Measurements from ENCODE around the gene ITGB5. TPM values are rescaled to one million over a fixed set of nuclear protein-coding genes. Genes with fewer than 3 reads are reported as not detected.
"Not testable (repeated sequence)": the region's sequence is repeated elsewhere in the genome, so short reads cannot be mapped to it uniquely, and the experiment has no call there.

The ITGB5 gene
- total RNA-seq, 1 donor: 308 TPM

GRCh38 chr3:124752051-124752450, 135.1 kb downstream of the ITGB5 start:
- H3K4me3 ChIP-seq (ENCODE audit: low read depth, low read length): no peak overlapping the region
- no peak for TF ChIP-seq CTCF (IDR thresholded peaks at IDR 0.05; ENCODE audit: insufficient read depth, low read length)
- DNase-seq (ENCODE audit: low read depth): no peak

GRCh38 chr3:124751501-124751900, 135.7 kb downstream of the ITGB5 start:
- H3K4me3 ChIP-seq (ENCODE audit: low read depth, low read length): no peak overlapping the region
- DNase-seq (ENCODE audit: low read depth): no peak
- TF ChIP-seq CTCF (IDR thresholded peaks at IDR 0.05; ENCODE audit: insufficient read depth, low read length): no peak

- DNase-seq (ENCODE audit: low read depth); H3K4me3 ChIP-seq (ENCODE audit: low read depth, low read length): not testable (repeated sequence)
Observed at GRCh38 chr3:124749877-124750276, 137.3 kb downstream of the ITGB5 start.

- TF ChIP-seq CTCF (IDR thresholded peaks at IDR 0.05; ENCODE audit: insufficient read depth, low read length): no peak
- H3K4me3 ChIP-seq (ENCODE audit: low read depth, low read length): no peak overlapping the region
- no peak for DNase-seq (ENCODE audit: low read depth)
Observed at GRCh38 chr3:124748560-124749198, 138.5 kb downstream of the ITGB5 start.

GRCh38 chr3:124747111-124747981, 139.8 kb downstream of the ITGB5 start:
- no peak overlapping the region for H3K4me3 ChIP-seq (ENCODE audit: low read depth, low read length)
- DNase-seq (ENCODE audit: low read depth): no peak
- TF ChIP-seq CTCF (IDR thresholded peaks at IDR 0.05; ENCODE audit: insufficient read depth, low read length): no peak

GRCh38 chr3:124745756-124746155, 141.4 kb downstream of the ITGB5 start:
- TF ChIP-seq CTCF (IDR thresholded peaks at IDR 0.05; ENCODE audit: insufficient read depth, low read length): no peak
- H3K4me3 ChIP-seq (ENCODE audit: low read depth, low read length): no peak overlapping the region
- no peak for DNase-seq (ENCODE audit: low read depth)

- H3K4me3 ChIP-seq (ENCODE audit: low read depth, low read length): no peak overlapping the region
- DNase-seq (ENCODE audit: low read depth): peak; percentile 68
- no peak for TF ChIP-seq CTCF (IDR thresholded peaks at IDR 0.05; ENCODE audit: insufficient read depth, low read length)
Observed at GRCh38 chr3:124741027-124741426, 146.1 kb downstream of the ITGB5 start.
